Testis (tissue), 5 donors: ENCODE results near the gene PROM2. TPM values are rescaled to one million over a fixed set of nuclear protein-coding genes. Genes with fewer than 3 reads are reported as not detected.

Experiments used
- DNase-seq: peaks from one replicate; pipeline ENCODE4 v3.0.0-alpha.2; 2019
- H3K27ac ChIP-seq, 2 donors: fragments of 200-600 bp; sonication (generic); one replicate each; pipeline ENCODE4 v1.5.1; 2019
- H3K27me3 ChIP-seq: fragments of 200-600 bp; sonication (generic); one replicate; pipeline ENCODE4 v1.5.1; 2019
- H3K36me3 ChIP-seq: fragments of 200-600 bp; sonication (generic); one replicate; pipeline ENCODE4 v1.5.1; 2017; ENCODE audit warnings: low read depth; ENCODE audit errors: missing control alignments
- H3K4me1 ChIP-seq: fragments of 200-600 bp; sonication (generic); one replicate; pipeline ENCODE4 v1.5.1; 2019
- H3K4me3 ChIP-seq, 2 donors: fragments of 200-600 bp; sonication (generic); one replicate each; pipeline ENCODE4 v1.5.1; 2017 to 2019
- H3K9me3 ChIP-seq: fragments of 200-600 bp; sonication (generic); one replicate; pipeline ENCODE4 v1.5.1; 2017
- CTCF ChIP-seq, 3 experiments: fragments of 450-650 bp in 2 of 3; fragments of 200-600 bp in 1 of 3; sonication (generic) in 1 of 3; IDR thresholded peaks; one replicate each; pipeline ENCODE4 v1.5.1; 2016 to 2019; ENCODE audit warnings: antibody characterized with exemption in 3 of 3, mild to moderate bottlenecking in 2 of 3, moderate library complexity in 1 of 3
- POLR2A ChIP-seq: fragments of 450-650 bp; IDR thresholded peaks from one replicate; pipeline ENCODE4 v1.6.1; 2017; ENCODE audit warnings: antibody characterized with exemption, mild to moderate bottlenecking, moderate library complexity
- WGBS, 2 donors: methylation state at CpG; one replicate each; pipeline ENCODE4 v1.1.5; 2018; 5-methylcytosine and 5-hydroxymethylcytosine counted together
- intact Hi-C: fragments of 100-400 bp; cut with DNase I; formaldehyde crosslinking; loops from one replicate; pipeline ENCODE4 v1.15.1; 2023; ENCODE audit warnings: low total_unique reads
- long read RNA-seq, 2 donors: transcript quantifications; one replicate each; lab custom pipeline, GENCODE V29; 2026
- polyA plus RNA-seq: library from polyadenylated mRNA; stranded (reverse); fragments of 350-450 nt; fragmentation: Illumina TruSeq; extraction: RNeasy Lipid Tissue Mini Kit (QIAGEN cat#74804); gene quantifications from one replicate; pipeline ENCODE4 v1.2.3, GENCODE V29; 2014; ENCODE audit warnings: low read depth, low replicate concordance; ENCODE audit not compliant: insufficient read depth
- total RNA-seq, 2 donors: library from RNA; depleted of rRNA; stranded (reverse); fragments of >200 nt; gene quantifications; one replicate each; pipeline ENCODE4 v1.2.3, GENCODE V29; 2016

PROM2 gene
- total RNA-seq (1 to 10 TPM; 2.1 to 2.4 TPM), polyA plus RNA-seq (1.3 TPM)
- long read RNA-seq, donor 1: 0 reads
- long read RNA-seq, donor 2: 0 reads

- TF ChIP-seq CTCF (IDR thresholded peaks at IDR 0.05) (no peak), POLR2A (no peak)
- no peak within 1 kb of the TSS for H3K4me3 ChIP-seq
- DNase-seq: no peak
- intact Hi-C loops: no loop called here
- 81 to 84% methylated on average over 14 to 17 of the region's 17 CpGs for WGBS, 2 donors
- no peaks in the 10 kb centered on the region for H3K9me3 ChIP-seq
- H3K4me1 ChIP-seq: no peaks in the 10 kb centered on the region
- H3K27me3 ChIP-seq: no peaks in the 10 kb centered on the region
- no peak within 1 kb of the TSS for H3K27ac ChIP-seq
- no peaks in the 10 kb centered on the region for H3K36me3 ChIP-seq
Measured at GRCh38 chr2:95274291-95275150, at the start of gene PROM2. Gene PROM2 (plus strand): TSS chr2:95274449. CDS start chr2:95274586, 137 bp downstream.

GRCh38 chr2:95225658-95226057 is 48.6 kb upstream of the PROM2 start:
- H3K27ac ChIP-seq: no peak overlapping the region
- intact Hi-C loops: no loop called here
- no peak for DNase-seq
- no peak overlapping the region for H3K4me3 ChIP-seq
- H3K27me3 ChIP-seq: no peaks in the 10 kb centered on the region
- TF ChIP-seq CTCF (IDR thresholded peaks at IDR 0.05) (no peak), POLR2A (no peak)
- no peaks in the 10 kb centered on the region for H3K4me1 ChIP-seq
- H3K36me3 ChIP-seq: no peaks in the 10 kb centered on the region
- no peaks in the 10 kb centered on the region for H3K9me3 ChIP-seq

- 62 to 64% methylated on average over 3 of the region's 3 CpGs for WGBS, 2 donors
- Histone ChIP-seq H3K4me1 (no peaks in the 10 kb centered on the region), H3K9me3 (no peaks in the 10 kb centered on the region), H3K36me3 (no peaks in the 10 kb centered on the region), H3K27me3 (no peaks in the 10 kb centered on the region), H3K27ac (no peak overlapping the region), H3K4me3 (no peak overlapping the region)
- intact Hi-C loops: no loop called here
- peak; percentile 77 for DNase-seq
- TF ChIP-seq CTCF (IDR thresholded peaks at IDR 0.05): peak in 2 of 3 experiments; percentile 45 to 51
- TF ChIP-seq POLR2A: no peak
Measured at GRCh38 chr2:95231723-95232122, 42.5 kb upstream of the PROM2 start.

GRCh38 chr2:95232232-95232631 is 42.0 kb upstream of the PROM2 start:
- no peaks in the 10 kb centered on the region for H3K36me3 ChIP-seq
- WGBS, 2 donors: 80 to 81% methylated on average over 1 of the region's 1 CpG
- intact Hi-C loops: no loop called here
- TF ChIP-seq CTCF (IDR thresholded peaks at IDR 0.05) (no peak), POLR2A (no peak)
- no peaks in the 10 kb centered on the region for H3K4me1 ChIP-seq
- no peaks in the 10 kb centered on the region for H3K9me3 ChIP-seq
- no peaks in the 10 kb centered on the region for H3K27me3 ChIP-seq
- DNase-seq: no peak
- H3K27ac ChIP-seq: no peak overlapping the region
- no peak overlapping the region for H3K4me3 ChIP-seq
